ENCODE measurements around the gene LANCL1. TPM values are rescaled to one million over a fixed set of nuclear protein-coding genes. Genes with fewer than 3 reads are reported as not detected.

LANCL1 gene
- total RNA-seq, 2 experiments from 2014 or later: 31.7 to 31.9 TPM

- ATAC-seq (no peak), DNase-seq (no peak)
- Mint-ChIP-seq H3K9me3 (ENCODE audit: insufficient read depth) (peaks cover 14% of the 10 kb centered on the region), H3K27me3 (ENCODE audit: low read depth) (no peaks in the 10 kb centered on the region), H3K4me3 (no peak overlapping the region), H3K4me1 (ENCODE audit: low read depth) (peaks cover 20% of the 10 kb centered on the region), H3K27ac (no peak overlapping the region), H3K36me3 (ENCODE audit: low read depth) (peaks cover 3% of the 10 kb centered on the region)
- ChIA-PET POLR2A (no interaction called here), CTCF (interaction anchor here (2.6 kb wide), 1 partner anchor 21 kb away, joined by 10 read pairs; no protein-coding TSS in a partner anchor)
These were observed 5.1 kb upstream of the LANCL1 start for GRCh38 chr2:210481601-210482175.

DNA sequence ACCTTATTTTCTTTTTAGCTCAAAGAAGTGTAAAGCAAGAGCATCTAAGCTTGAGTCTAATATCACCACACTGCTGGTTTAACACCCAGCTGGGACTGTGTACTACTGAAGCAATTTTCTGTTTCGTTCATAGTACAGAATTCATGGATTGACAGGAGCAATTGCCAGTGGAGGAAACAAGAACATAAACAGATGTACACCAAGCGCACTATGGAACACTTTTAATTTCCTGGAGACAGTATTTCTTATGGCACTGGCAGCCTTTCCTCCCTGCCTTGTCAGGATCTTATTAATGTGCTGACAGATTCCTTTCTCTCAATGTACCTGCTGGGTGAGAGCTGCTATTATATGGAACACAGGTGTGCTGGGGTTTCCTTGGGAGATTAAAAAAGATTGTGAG is 4.2 kb upstream of the LANCL1 start:
- H3K27ac Mint-ChIP-seq: no peak overlapping the region
- ATAC-seq (no peak), DNase-seq (no peak)
- CTCF ChIA-PET: interaction anchor here (2.6 kb wide), 1 partner anchor 22 kb away, joined by 10 read pairs; no protein-coding TSS in a partner anchor
- POLR2A ChIA-PET: no interaction called here
- peaks cover 21% of the 10 kb centered on the region for H3K4me1 Mint-ChIP-seq (ENCODE audit: low read depth)
- H3K27me3 Mint-ChIP-seq (ENCODE audit: low read depth): no peaks in the 10 kb centered on the region
- H3K9me3 Mint-ChIP-seq (ENCODE audit: insufficient read depth): peaks cover 14% of the 10 kb centered on the region
- no peak overlapping the region for H3K4me3 Mint-ChIP-seq
- H3K36me3 Mint-ChIP-seq (ENCODE audit: low read depth): peaks cover 3% of the 10 kb centered on the region

GRCh38 chr2:210480079-210480478 is 3.5 kb upstream of the LANCL1 start:
- Mint-ChIP-seq H3K9me3 (ENCODE audit: insufficient read depth) (peaks cover 11% of the 10 kb centered on the region), H3K27me3 (ENCODE audit: low read depth) (no peaks in the 10 kb centered on the region), H3K27ac (no peak overlapping the region), H3K4me3 (no peak overlapping the region), H3K36me3 (ENCODE audit: low read depth) (peaks cover 3% of the 10 kb centered on the region), H3K4me1 (ENCODE audit: low read depth) (peaks cover 26% of the 10 kb centered on the region)
- no peak for DNase-seq
- ChIA-PET POLR2A (no interaction called here), CTCF (interaction anchor here (2.6 kb wide), 1 partner anchor 23 kb away, joined by 10 read pairs; no protein-coding TSS in a partner anchor)
- no peak for ATAC-seq

- POLR2A ChIA-PET: no interaction called here
- Mint-ChIP-seq H3K27me3 (ENCODE audit: low read depth) (no peaks in the 10 kb centered on the region), H3K36me3 (ENCODE audit: low read depth) (peaks cover 8% of the 10 kb centered on the region), H3K27ac (no peak overlapping the region), H3K4me1 (ENCODE audit: low read depth) (peaks cover 30% of the 10 kb centered on the region), H3K9me3 (ENCODE audit: insufficient read depth) (peaks cover 4% of the 10 kb centered on the region), H3K4me3 (no peak overlapping the region)
- CTCF ChIA-PET: interaction anchor here (2.6 kb wide), 1 partner anchor 24 kb away, joined by 10 read pairs; no protein-coding TSS in a partner anchor
- DNase-seq (no peak), ATAC-seq (no peak)
These were observed 2.1 kb upstream of the LANCL1 start for GRCh38 chr2:210478661-210479060.

DNA sequence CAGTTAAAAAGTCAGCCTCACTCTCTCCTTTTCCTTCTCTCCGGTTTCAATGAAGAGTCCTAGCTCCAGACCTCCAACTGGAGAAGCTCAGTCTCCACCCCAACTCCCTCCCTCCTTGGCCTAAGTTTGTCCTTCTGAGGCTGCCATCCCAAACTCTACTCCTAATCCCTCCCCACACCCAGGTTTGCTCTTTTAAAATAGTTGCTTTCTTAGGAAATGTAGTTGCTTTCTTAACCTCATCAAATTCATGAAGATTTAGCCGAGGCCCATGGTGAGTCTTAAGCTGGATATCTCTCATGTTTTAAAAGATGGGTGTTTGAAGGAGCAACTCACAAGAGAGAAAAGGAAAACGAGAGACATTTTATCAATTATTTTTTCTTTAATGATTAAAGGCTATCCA is 937 bp upstream of the LANCL1 start:
- Mint-ChIP-seq H3K9me3 (ENCODE audit: insufficient read depth) (no peaks in the 10 kb centered on the region), H3K27ac (peak overlapping the region; percentile 77), H3K4me3 (peak overlapping the region; percentile 96), H3K36me3 (ENCODE audit: low read depth) (peaks cover 12% of the 10 kb centered on the region), H3K4me1 (ENCODE audit: low read depth) (peaks cover 30% of the 10 kb centered on the region), H3K27me3 (ENCODE audit: low read depth) (no peaks in the 10 kb centered on the region)
- DNase-seq: peak; percentile 26
- ATAC-seq: no peak
- CTCF ChIA-PET: interaction anchor here (0.9 to 1.0 kb wide), 2 partner anchors 9 to 27 kb away, joined by 3 read pairs; no protein-coding TSS in a partner anchor
- POLR2A ChIA-PET: no interaction called here

- Mint-ChIP-seq H3K27me3 (ENCODE audit: low read depth) (no peaks in the 10 kb centered on the region), H3K27ac (peak overlapping the region; percentile 63), H3K9me3 (ENCODE audit: insufficient read depth) (no peaks in the 10 kb centered on the region), H3K4me3 (peak overlapping the region; percentile 66), H3K4me1 (ENCODE audit: low read depth) (peaks cover 30% of the 10 kb centered on the region), H3K36me3 (ENCODE audit: low read depth) (peaks cover 25% of the 10 kb centered on the region)
- no peak for DNase-seq
- POLR2A ChIA-PET: interaction anchor here (0.6 kb wide), 1 partner anchor 979 kb away, joined by 3 read pairs; no protein-coding TSS in a partner anchor
- CTCF ChIA-PET: interaction anchor here (1.1 kb wide), 1 partner anchor 27 kb away, joined by 4 read pairs; no protein-coding TSS in a partner anchor
- no peak for ATAC-seq
These were observed 853 bp downstream of the LANCL1 start for GRCh38 chr2:210475706-210476105.

DNA sequence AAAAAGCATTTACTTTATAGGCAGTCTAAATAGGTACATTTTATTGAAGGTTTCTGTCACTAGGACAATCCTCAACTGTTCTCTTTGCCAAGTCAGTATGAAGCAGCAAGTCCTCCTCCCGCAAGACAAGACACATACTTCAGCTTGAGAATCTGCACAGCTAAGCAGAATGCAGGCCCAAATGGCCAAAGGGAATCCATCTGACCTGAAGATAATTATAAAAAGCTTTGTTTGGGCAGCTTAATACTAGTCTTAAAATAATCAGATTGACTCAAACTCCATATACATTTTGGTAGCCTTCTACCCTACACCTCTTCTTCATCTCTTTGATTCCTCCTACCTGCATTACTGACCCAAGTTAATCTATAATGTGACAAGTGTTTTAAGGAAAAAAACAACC is 1.8 kb downstream of the LANCL1 start:
- Mint-ChIP-seq H3K27ac (peak overlapping the region; percentile 30), H3K36me3 (ENCODE audit: low read depth) (peaks cover 30% of the 10 kb centered on the region), H3K4me3 (no peak overlapping the region)

GRCh38 chr2:210461401-210461800 is 15.2 kb downstream of the LANCL1 start:
- H3K36me3 Mint-ChIP-seq (ENCODE audit: low read depth): peaks cover 31% of the 10 kb centered on the region
- H3K27ac Mint-ChIP-seq: no peak overlapping the region
- DNase-seq (no peak), ATAC-seq (no peak)
- ChIA-PET POLR2A (no interaction called here), CTCF (interaction anchor here (0.5 kb wide), 1 partner anchor 15 kb away, joined by 3 read pairs; no protein-coding TSS in a partner anchor)
- no peaks in the 10 kb centered on the region for H3K4me1 Mint-ChIP-seq (ENCODE audit: low read depth)
- H3K9me3 Mint-ChIP-seq (ENCODE audit: insufficient read depth): no peaks in the 10 kb centered on the region
- H3K27me3 Mint-ChIP-seq (ENCODE audit: low read depth): no peaks in the 10 kb centered on the region
- H3K4me3 Mint-ChIP-seq: no peak overlapping the region

More for the DNA sequence above, 1.8 kb downstream of the LANCL1 start:
- Mint-ChIP-seq H3K27me3 (ENCODE audit: low read depth) (no peaks in the 10 kb centered on the region), H3K4me1 (ENCODE audit: low read depth) (peaks cover 24% of the 10 kb centered on the region), H3K9me3 (ENCODE audit: insufficient read depth) (no peaks in the 10 kb centered on the region)
- DNase-seq: no peak
- ChIA-PET CTCF (interaction anchor here (1.1 kb wide), 1 partner anchor 28 kb away, joined by 4 read pairs; no protein-coding TSS in a partner anchor), POLR2A (no interaction called here)
- ATAC-seq: no peak

GRCh38 chr2:210460322-210461227 is 16.0 kb downstream of the LANCL1 start:
- Mint-ChIP-seq H3K4me3 (no peak overlapping the region), H3K9me3 (ENCODE audit: insufficient read depth) (no peaks in the 10 kb centered on the region), H3K27me3 (ENCODE audit: low read depth) (no peaks in the 10 kb centered on the region), H3K4me1 (ENCODE audit: low read depth) (no peaks in the 10 kb centered on the region), H3K36me3 (ENCODE audit: low read depth) (peaks cover 32% of the 10 kb centered on the region), H3K27ac (no peak overlapping the region)
- ChIA-PET POLR2A (no interaction called here), CTCF (no interaction called here)
- no peak for DNase-seq
- no peak for ATAC-seq

DNA sequence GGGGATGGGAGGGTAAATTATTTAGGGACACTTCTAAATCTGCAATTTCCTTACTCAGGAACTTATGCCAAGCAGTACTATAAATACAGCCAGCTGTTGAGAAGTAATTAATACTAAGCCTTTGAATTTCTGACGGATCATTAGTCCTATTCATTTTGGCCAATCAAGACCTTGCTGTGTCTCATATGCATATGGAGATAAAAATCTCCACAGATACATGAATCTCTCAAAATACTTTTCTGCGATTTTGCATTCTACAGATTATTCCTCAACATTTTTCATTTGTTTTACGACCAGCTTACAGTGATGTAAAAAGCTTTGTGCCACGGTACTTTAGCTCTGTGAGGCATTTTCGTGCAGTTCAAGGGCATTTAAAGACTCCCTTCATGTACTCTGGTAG is 16.7 kb downstream of the LANCL1 start:
- Mint-ChIP-seq H3K4me3 (no peak overlapping the region), H3K27ac (no peak overlapping the region), H3K36me3 (ENCODE audit: low read depth) (peaks cover 29% of the 10 kb centered on the region), H3K4me1 (ENCODE audit: low read depth) (no peaks in the 10 kb centered on the region), H3K9me3 (ENCODE audit: insufficient read depth) (no peaks in the 10 kb centered on the region), H3K27me3 (ENCODE audit: low read depth) (no peaks in the 10 kb centered on the region)
- ChIA-PET POLR2A (no interaction called here), CTCF (no interaction called here)
- no peak for DNase-seq
- ATAC-seq: no peak

- no peaks in the 10 kb centered on the region for H3K27me3 Mint-ChIP-seq (ENCODE audit: low read depth)
- CTCF ChIA-PET: no interaction called here
- DNase-seq (no peak), ATAC-seq (no peak)
- H3K9me3 Mint-ChIP-seq (ENCODE audit: insufficient read depth): no peaks in the 10 kb centered on the region
- no peak overlapping the region for H3K27ac Mint-ChIP-seq
- peaks cover 32% of the 10 kb centered on the region for H3K36me3 Mint-ChIP-seq (ENCODE audit: low read depth)
- no peak overlapping the region for H3K4me3 Mint-ChIP-seq
- no peaks in the 10 kb centered on the region for H3K4me1 Mint-ChIP-seq (ENCODE audit: low read depth)
- POLR2A ChIA-PET: no interaction called here
These were observed 17.2 kb downstream of the LANCL1 start for GRCh38 chr2:210459407-210459806.

DNA sequence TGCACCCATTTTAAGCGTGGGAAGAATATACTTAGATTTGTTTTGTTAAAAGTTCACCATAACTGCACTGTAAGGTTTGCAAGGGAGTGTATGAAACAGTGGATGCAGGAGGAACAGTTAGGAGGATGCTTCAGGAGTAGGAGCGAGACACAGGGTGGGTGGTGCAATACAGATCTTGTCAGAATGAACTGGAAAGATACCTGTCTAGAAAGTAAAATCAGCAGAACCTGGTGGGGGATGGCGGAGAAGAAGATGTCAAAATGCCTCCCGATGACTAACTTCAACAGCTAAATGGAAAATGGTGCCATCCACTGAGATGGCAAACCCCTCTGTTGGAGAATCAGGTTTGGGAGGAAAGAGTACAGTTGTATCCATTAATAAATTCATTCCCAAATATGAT is 18.2 kb downstream of the LANCL1 start:
- Mint-ChIP-seq H3K4me3 (no peak overlapping the region), H3K9me3 (ENCODE audit: insufficient read depth) (no peaks in the 10 kb centered on the region), H3K4me1 (ENCODE audit: low read depth) (no peaks in the 10 kb centered on the region), H3K27me3 (ENCODE audit: low read depth) (no peaks in the 10 kb centered on the region), H3K36me3 (ENCODE audit: low read depth) (peaks cover 41% of the 10 kb centered on the region), H3K27ac (no peak overlapping the region)
- CTCF ChIA-PET: interaction anchor here (0.8 kb wide), 1 partner anchor 12 kb away, joined by 3 read pairs; no protein-coding TSS in a partner anchor
- no peak for ATAC-seq
- POLR2A ChIA-PET: no interaction called here
- DNase-seq: no peak

Data from activated CD8-positive, alpha-beta T cell treated with anti-CD3 and anti-CD28 coated beads, Interleukin-2, amount 10 ng/mL, durations not matched to agents 7 days and 5 days (primary cell).